Amniotic epithelial cell (primary cell): ENCODE measurements around the gene ARHGEF19.
"Not testable (repeated sequence)": the region's sequence is repeated elsewhere in the genome, so short reads cannot be mapped to it uniquely, and the experiment has no call there.

ENCODE experiments used
- DNase-seq: peaks from one replicate; pipeline ENCODE4 v3.0.0-alpha.2; 2010; ENCODE audit warnings: low read depth

ARHGEF19 gene

GRCh38 chr1:16244650-16245285 is 32.3 kb upstream of the ARHGEF19 start:
- DNase-seq = no peak

- peak; percentile 78 for DNase-seq
Measured at GRCh38 chr1:16243936-16244649, 31.6 kb upstream of the ARHGEF19 start.

DNA sequence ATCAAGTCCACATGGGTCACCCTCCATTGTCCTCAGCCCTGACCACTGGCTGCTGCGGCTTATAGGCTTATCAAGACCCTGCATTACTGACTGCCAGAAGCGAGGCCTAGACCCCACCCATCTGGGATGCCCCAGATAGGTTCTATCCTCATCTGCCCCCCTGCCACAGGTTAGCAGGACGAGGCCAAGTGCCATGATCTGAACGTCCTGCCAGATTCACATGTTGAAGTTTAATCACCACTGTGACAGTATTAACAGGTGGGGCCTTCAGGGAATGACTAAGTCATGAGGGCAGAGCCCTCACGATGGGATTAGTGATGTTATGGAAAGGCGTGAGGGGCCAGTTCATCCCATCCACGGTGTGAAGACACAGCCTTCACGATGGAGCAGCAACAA is 30.8 kb upstream of the ARHGEF19 start:
- DNase-seq = no peak

GRCh38 chr1:16242556-16243214 is 30.2 kb upstream of the ARHGEF19 start:
- DNase-seq = no peak

DNA sequence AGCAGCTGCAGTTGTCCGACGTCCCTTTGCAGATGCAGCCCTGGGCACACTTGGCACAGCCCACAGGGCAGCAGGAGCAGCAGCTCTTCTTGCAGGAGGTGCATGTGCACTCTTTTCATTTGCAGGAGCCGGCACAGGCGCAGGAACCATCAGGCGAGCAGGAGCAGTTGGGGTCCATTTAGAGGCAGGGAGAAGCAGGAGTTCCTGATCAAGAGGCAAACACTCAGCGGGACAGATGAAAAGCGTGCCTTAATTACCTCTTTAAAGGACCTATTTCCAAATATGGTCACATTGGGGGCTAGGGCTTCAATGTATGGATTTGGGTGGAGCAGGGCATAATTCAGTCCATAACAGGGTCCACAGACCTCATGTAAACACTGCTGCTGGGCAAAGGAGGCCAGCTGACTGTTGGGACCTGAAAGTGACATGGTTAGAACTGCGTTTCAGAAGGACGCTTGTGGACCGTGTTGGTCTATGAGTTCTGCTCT is 28.8 kb upstream of the ARHGEF19 start:
- DNase-seq = no peak

DNA sequence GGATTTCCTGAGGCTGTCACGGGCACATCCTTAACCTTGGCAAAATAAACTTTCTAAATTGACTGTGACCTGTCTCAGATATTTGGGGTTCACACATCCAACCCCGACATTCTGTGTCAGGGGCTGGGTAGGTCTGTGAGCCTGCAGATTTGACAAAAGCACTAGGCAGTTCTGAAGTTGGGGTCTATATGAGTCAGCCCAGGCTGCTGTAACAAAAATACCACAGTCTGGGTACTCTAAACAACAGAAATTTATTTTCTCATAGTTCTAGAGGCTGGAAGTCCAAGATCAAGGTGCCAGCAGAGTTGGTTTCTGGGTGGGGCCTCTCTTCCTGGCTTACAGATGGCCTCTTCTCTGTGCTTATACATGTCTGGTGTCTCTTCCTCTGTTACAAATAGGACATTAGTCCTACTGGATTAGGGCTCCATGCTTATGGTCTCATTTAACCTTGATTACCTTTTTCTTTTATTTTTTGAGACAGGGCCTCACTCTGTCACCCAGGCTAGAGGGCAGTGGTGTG is 27.6 kb upstream of the ARHGEF19 start:
- no peak for DNase-seq

DNA sequence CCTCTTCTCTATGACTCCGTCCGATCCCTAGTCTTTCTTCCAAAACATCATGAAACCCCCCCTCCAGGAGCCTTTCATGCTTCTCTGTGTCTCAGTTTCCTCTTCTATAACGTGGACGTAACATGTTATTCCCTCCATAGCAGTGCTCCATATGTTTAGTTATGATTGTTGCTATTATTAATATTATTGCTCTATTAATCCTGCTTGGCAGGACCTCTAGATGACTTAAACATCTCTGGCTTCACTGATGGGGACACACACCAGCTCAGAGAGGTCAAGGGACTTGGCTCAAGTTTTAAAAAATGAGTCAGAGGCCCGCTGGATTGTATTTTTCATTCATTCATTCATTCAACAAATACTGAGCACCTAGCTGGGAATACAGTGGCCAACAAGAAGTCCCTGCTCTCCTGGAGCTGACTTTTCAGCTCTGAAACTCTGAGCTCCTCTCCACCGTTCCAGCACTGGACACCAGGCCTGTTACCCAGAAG is 24.9 kb upstream of the ARHGEF19 start:
- no peak for DNase-seq

GRCh38 chr1:16236511-16237342 is 24.3 kb upstream of the ARHGEF19 start, which contains the start of gene CPLANE2:
CPLANE2 (minus strand) TSS chr1:16237183; CDS start chr1:16236742, 441 bp downstream.
- peak; percentile 85 for DNase-seq

DNA sequence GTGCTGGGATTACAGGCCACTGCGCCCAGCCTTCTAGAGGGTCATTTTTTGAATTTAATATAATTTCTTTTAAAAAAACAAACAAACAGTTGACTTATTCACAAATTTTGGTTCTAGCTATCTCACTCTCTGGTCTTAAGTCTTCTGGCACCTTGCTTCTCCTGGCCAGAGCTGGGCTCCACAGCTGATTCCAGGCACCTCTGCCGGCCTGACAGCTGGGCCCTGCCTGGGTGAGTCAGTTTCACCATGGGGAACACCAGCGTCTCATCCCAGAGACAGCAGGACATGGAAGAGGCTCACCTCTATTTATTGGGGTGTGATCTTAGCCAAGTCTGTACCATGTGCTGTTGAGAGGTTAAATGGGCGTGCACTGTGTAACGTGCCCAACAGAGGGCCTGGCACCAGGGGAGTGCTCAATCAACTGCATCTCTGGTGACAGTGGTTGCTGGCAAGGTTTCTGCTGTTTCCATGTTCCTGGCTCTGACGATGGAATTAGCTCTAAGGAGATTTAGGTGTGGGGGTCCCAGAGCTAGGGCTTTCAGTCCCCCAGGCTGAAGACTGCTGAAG is 23.6 kb upstream of the ARHGEF19 start:
- DNase-seq = no peak

GRCh38 chr1:16235347-16235746 is 22.9 kb upstream of the ARHGEF19 start:
- DNase-seq = no peak

DNA sequence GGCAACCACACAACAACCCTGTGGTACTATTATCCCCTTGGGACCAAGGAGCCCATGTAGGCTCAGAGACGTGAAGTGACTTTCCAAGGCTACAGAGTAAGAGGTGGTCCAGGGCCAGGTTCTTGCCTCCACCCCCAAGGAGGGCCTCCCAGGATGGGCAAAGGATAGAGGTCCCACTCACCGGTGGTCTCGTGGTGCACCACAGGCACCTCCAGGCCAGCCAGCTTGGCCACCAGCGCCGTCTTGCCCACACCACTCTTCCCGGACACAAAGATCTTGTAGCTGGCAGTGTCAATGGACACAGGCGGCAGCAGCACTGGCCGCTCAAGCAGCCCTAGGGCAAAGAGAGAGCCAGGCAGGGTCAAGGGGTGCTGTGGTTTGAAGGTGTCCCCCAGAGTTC is 21.0 kb upstream of the ARHGEF19 start:
- DNase-seq = no peak

DNA sequence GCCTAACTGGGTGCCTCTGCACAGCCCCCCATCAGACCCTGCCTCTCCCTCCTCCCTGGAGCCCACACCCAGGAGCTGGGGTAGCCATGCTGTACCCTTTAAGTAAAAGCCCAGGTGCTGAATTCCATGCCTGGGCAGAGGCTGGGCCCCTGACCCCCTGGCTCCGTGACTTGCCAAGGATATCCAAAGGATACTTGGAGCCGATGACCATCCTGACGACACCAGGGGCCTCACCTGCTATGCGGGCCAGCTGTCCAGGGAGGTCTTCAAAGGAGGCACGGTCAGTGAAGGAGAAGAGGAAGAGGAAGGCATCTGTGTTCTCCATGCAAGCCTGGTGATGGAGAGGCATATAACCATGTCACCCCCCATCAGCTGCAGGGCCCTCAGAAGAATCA is 19.9 kb upstream of the ARHGEF19 start:
- DNase-seq = no peak

DNA sequence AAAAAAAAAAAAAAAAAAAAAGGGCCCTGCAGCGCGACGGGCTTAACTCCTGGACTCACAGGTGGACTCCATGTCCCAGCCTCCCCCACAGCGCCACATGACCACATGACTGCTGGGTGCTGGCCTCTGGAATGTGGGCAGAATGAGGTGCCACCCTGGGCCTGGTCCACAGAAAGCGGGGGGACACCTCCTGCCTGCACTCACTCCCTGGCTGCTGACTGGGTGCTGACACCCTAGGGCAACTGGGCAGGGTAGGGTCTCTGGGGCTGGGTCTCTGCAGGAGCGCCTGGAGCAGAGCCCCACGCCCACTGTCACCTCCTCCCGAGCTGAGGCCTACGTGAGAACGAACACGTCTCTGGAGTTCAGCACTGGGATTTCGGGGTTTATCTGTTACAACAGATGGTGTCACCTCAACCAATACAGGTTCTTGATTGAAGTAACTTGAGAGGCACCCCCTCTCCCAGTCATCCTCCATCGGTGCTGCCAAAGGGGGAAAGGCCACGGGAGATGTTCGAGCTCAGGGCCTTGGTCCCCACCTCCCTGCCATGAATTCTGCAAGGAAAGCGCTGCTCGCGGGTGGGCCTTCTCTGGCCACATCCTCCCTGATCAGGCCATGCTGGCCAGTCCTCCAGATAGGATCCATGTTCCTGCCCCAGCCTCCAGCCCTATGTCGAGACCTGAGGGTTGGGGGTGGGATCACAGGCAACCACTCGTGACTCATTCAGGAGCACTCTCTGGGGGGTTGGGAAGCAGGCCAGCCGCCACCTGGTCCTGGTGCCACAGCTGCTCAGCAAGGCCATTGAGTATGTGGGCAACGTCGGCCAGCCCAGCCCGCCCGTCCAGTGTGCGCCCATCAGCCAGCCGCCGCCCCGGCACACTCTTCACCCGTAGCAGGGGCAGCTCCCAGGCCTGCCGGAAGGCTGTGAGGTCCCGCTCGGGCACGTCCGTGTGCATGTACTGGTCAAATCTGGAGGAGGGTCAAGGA is 19.2 kb upstream of the ARHGEF19 start:
- DNase-seq = no peak

DNA sequence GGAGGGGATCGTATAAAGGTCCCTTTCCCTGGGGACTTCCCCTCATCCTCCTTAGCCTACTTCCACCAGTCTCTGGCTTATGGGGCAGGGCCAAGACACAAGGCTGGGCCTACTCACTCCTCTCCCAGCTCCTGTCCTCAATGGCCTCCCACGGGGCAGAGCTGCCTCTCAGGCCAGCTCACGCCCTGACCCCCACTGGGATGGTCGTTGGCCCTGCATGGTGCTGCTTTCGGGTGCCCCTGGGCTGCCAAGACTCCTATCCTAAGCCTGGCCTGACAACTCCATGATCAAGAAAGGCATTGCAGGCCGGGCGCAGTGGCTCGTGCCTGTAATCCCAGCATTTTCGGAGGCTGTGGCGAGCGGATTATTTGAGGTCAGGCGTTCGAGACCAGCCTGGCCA is 18.3 kb upstream of the ARHGEF19 start:
- DNase-seq = no peak

DNA sequence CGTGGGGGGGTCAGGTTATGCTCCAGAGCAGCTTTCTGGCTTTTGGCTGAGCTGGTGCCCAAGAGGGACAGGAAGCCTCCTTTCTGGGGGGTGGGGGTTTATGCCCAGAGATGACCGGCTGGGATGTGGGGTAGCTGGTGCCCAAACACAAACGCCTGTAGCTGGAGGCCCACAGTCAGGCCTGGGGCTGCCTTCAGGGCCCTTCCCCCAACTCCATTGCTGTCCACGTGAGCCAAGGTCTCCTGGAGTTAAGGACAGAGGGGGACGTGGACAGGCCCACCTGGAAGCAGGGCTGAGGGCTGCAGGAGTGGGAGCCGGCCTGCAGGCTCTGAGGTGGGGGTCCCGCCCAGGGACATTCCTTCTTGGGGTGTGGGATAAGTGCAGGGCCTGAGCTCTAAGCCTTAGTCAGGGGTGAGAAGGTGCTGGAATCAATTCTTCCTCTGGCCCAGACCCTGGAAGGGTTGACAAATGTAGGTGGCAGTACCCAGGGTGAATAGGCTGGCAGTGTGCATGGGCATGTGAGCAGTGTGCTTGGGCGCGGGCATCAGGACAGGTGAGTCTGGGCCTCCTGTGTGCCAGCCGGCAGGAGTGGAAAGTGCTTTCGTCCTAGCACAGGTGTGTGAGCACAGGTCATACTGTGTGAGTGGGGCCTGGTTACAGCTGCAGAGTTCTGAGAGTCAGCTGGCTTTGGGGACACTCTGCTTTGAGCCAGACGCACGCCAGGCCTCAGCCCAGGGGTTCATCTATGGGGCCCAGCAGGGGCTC is 17.7 kb upstream of the ARHGEF19 start:
- no peak for DNase-seq

DNA sequence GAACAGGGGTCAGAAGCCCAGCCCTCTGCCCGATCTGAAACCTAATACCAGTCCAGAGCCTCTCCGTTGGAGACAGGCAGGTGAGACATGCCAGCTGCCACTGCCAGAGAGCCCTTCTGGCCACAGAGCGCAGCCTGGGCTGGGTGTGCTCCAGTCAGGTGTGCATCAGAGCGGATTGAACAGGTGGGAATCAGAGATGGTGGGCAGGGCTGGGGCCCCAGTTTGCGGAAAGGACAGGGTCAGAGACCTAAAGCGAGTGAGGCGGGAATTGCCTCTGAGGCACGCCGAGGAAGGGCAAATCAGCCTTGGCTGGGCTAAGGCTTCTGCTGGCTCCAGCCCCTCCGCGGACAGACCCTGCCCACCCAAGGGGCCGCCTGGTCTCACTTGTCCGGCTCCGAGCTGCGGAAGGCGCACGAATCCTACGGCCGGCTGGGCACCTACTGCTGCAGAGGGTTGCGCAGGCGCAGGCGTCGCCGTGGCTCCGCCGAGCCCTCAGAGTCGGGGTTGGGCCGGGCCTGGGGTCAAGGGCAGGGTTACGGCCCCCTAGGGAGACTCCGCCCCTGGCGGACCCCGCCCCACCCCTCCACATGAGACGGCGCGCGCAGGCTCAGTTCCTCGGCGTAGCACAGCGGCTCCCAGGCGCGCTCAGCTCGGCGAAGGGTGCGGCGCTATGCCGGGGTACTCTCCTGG is 14.2 kb upstream of the ARHGEF19 start:
- DNase-seq = no peak

DNA sequence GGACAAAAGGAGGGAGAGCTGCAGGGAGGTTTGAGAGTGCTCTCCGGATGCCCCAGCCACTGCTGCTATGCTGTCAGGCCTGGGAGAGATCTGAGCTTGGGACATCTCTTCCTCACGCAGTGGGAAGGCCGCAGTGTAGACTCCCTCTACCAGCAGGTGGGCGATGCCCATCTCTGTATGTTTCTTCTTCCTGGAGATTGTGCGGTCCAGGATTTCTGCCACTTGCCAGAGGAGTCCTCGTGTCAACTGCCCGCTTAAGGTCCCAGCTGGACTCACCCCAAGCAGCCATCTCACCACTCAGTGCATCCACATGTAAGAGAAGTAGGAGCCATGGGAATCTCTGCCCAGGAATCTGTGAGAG is 13.7 kb upstream of the ARHGEF19 start:
- DNase-seq = no peak

DNA sequence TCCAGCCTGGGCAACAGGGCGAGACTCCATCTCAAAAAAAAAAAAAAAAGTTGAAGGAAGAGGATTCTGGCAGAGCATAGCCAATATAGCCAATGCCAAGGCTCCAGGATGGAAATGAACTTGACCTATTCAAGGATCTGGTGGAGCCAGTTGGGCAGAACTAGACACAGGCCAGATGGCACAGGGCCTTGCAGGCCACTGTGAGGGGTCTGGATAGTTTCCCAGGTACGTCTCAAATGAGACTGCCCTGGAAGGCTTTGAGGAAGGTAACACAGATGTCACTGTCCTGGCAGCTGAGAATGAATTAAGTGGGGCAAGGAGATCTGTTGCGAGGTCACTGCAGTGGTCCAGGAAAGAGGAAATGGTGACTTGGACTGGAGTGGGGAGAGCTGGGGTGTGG is 12.0 kb upstream of the ARHGEF19 start:
- no peak for DNase-seq

- not testable (repeated sequence) for DNase-seq
Measured at GRCh38 chr1:16222716-16223115, 10.3 kb upstream of the ARHGEF19 start.
